ENCODE data around the gene REEP1.

The REEP1 gene

DNA sequence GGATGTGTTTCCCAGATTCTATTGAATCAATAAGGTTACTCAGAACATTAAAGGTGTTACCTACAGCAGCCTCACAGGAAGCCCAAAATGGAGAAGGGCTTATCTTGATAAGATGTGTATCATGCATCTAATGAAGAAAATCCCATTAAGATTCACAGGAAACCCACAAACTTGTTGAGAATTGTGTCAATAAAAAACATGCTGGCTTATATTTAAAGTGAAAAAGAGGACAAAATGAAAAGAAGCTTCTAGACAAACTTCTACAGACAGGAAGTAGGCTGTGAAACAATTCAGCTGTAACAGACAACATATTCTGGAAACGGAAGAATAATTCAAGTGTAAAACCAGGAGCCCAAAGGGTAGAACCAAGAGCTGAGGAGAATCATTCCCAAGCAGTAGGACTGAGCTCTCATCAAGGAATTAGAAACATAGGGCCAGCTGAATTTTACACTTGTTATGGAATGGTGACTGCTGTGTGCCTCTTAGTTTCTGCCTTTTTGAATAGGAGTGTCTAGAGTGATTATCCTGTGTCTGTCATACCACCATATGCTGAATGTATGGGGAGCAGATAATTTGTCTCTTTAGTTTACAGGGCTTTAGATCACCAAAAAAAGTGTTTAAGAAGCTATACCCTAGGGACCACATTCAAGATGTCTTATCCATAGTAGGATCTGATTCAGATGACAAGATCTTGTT is 151.8 kb downstream of the REEP1 start:
- DNase-seq, result no peak

DNA sequence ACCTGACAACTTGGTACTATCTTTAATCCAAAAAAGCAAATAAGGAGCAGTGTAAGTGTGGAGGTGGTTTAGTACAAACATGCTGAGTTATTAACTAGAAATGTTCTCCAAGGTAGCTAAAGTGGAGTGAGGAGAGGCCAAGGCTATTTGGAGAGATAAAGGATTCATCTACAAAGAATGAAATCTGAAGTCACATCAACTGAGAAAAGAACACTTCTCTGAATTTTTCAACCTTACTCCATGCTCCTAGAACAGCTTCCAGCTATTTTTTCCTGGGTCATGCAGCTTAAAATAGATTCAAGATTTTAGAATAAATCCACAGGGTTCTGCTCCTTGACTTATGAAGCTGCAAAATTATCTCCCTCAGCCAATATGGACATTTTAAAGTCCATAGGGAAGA is 160.8 kb downstream of the REEP1 start:
- no peak for DNase-seq

DNA sequence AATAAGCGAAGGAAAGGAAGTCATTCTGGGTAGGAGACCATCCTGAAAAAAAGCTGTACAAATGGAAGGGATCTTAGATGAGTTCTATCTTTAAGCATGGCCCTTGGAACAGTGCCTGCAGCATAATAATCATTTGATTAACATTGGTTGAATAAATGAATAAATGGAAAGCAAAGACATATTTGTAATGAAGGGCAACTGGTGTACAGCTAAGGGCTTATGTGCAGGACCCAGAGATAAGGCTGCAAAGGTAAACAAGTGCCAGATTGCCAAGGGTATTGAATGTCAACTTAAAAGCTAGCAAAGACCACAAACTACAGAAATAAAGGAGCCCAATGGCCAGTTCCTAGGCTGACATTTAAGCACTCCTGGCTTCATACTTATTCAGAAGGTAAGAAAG is 161.6 kb downstream of the REEP1 start:
- DNase-seq, result no peak

DNA sequence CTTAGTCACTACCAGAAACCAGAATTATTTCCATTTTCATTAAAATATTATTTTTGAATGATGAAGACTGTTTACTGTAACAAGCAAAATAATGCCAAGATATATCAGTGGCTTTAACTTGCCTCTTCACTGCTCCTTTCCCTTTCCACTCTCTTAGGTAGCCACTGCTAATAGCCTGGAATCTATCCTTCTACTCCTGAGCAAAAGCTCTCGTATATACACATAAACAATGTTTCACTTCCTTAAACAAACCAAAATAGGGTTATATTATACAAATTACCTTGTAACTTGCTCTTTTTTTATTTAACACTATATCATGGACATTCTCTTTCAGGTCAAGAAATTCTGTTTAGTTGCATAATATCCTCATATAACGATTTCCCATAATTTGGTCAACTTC is 163.0 kb downstream of the REEP1 start:
- no peak for DNase-seq

DNA sequence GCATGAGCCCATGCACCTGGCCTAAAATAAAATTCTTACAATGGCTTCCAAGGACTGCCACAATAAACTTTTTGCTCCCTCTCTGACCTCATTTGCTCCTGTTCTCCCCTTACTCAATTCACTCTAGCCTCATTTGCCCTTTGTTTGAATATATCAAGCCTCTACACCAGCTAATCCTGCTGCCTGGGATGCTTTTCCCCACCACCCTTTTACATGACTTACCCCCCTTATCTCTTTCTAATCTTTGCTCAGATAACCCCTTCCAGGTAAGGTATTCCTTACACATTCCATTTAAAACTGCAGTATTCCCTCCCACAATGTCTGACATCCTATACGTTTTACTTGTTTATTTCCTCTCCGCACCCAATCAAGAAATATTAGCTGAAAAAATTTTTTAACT is 164.8 kb downstream of the REEP1 start:
- DNase-seq, result no peak

DNA sequence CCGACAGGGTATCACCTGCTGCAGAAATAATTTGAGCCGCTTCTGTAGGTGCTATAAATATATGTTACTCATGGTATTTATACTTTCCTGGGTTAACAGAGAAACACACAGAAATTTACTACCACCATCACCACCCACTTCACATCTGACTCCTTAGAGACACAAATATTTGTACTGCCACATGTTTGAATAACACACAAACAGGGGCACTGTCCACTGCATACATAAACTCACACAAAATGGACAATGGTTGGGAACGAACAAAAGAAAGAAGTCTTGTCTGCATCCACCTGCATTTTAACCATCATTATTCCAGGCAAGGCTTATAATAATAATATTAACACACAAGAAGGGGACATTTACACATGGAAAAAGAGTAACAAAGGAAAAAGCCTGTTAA is 166.1 kb downstream of the REEP1 start:
- no peak for DNase-seq

DNA sequence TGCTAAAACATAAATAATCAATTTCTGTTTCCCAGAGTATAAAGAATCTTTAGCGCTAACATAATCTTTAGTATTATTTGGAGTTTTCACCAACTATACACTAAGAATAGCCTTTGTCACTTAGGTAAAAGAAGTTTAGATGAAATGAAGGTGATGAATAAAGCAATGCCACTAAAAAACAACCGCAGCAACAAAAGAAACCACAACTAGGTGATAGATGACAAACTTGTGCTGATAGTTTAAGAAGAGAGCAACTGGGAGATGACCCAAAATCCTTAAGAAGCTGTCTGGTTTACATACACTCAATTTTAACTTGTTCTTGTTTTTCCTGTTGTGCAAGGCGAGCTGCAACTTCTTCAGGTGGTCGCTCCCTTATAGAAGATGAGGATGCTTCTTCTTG is 167.0 kb downstream of the REEP1 start:
- no peak for DNase-seq
